HG03439 (cell line): ENCODE data around the gene TMEM235.
"Not testable (repeated sequence)": the region's sequence is repeated elsewhere in the genome, so short reads cannot be mapped to it uniquely, and the experiment has no call there.

ENCODE experiments used
- ATAC-seq: cut with Tn5 transposase; IDR thresholded peaks from one replicate; pipeline ENCODE4 v1.9.1; 2021; ENCODE audit warnings: mild to moderate bottlenecking, moderate library complexity; ENCODE audit not compliant: unreplicated experiment

Gene TMEM235

GRCh38 chr17:78214706-78215061 is 16.7 kb upstream of the TMEM235 start:
- ATAC-seq: no peak

DNA sequence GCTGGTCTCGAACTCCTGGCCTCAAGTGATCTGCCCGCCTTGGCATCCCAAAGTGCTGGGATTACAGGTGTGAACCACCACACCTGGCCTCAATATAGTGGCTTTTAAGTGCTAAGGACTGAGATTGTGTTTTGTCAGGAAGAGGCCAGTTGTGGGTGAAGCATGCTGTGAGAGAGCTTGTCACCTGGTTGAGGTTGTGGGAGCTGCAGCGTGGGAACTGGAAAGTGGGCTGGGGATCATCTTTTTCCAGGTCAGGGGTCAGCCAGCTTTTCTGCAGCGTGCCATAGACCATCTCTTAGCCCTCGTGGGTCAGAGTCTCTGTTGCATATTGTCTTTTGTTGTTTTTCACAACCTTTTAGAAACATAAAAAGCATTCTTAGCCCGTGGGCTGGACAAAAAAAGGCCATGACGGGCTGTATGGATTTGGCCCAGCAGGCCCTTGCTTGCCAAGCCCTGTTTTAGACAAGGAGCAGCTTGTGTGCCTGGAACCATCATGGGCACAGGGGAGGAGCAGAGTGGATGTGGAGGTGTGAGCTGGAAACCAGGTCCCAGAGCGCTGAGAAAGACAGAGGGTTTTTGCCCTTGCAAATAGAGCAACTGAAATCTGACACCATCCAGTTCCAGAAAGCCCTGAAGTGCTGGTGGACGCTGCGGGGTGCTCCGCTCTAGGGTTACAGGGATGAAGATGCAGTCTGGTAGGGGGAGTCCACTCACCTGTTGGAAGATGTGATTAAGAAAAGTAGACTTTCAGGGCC is 11.9 kb upstream of the TMEM235 start:
- no peak for ATAC-seq

DNA sequence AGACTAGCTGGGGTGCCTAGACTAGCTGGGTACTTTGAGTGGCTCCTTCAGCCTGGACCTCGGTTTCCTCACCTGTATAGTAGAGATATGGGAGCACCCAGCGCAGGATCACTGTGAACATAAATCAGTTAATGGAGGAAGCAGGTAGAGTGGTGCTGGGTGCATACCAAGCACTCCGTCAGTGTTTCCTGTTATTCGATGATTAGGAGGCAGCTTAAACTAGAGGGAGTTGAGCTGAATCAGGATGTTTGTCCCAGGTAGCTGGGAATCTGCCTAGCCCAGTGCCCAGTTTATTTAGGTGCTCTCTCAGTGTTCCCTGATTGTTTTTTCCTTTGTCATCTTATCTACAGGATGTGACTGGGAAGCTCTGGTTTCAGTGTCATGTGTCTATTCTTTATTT is 8.4 kb upstream of the TMEM235 start:
- no peak for ATAC-seq

- ATAC-seq: no peak
Measured at GRCh38 chr17:78223765-78224164, 7.7 kb upstream of the TMEM235 start.

- ATAC-seq: no peak
Measured at GRCh38 chr17:78224231-78225087, 7.0 kb upstream of the TMEM235 start.

DNA sequence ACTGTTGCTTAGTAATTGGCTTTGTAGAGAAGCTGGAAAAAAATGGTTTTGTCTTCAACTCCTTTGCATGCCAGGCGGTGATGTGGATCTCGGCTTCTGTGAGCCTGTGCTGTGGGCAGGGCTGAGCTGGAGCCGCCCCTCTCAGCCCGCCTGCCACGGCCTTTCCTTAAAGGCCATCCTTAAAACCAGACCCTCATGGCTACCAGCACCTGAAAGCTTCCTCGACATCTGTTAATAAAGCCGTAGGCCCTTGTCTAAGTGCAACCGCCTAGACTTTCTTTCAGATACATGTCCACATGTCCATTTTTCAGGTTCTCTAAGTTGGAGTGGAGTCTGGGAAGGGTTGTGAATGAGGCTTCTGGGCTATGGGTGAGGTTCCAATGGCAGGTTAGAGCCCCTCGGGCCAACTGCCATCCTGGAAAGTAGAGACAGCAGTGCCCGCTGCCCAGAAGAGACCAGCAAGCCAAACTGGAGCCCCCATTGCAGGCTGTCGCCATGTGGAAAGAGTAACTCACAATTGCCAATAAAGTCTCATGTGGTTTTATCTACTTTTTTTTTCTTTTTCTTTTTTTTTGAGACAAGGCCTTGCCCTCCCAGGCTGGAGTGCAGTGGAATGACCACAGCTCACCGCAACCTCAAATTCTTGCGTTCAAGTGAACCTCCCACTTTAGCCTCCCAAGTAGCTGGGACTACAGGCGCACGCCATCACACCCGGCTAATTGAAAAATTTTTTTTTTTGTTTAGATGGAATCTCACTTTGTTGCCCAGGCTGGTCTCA is 6.2 kb upstream of the TMEM235 start:
- no peak for ATAC-seq

DNA sequence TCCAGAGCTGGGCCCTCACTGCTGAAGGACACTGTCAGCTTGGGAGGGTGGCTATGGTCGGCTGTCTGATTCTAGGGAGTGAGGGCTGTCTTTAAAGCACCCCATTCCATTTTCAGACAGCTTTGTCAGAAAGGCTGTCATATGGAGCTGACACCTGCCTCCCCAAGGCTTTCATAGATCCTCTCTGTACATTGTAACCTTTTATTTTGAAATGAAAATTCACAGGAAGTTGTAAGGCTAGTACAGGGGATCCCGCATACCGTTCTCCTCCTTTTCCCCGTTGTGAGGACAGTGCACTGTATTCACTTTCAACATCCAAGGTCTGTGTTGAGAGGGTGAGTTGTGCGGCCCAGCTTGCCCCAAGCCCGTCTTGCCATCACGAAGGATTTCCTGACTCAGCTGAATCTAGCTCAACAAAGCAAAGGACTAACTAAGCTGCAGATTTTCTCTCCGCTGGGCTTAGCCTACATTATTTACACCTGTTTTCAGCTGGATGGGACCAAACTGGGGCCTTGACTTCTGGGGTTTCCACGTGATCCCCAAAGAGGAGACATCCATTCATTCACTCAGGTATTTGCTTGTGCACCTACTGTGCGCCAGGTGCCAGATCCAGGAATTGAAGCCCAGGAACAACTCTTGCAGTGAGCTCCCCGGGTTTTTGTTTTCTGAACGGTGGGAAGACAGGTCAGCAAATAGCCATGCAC is 5.2 kb upstream of the TMEM235 start:
- no peak for ATAC-seq

GRCh38 chr17:78226759-78227454 is 4.5 kb upstream of the TMEM235 start:
- ATAC-seq: no peak

GRCh38 chr17:78227455-78227916 is 3.9 kb upstream of the TMEM235 start:
- no peak for ATAC-seq

- ATAC-seq: no peak
Measured at GRCh38 chr17:78228176-78228575, 3.3 kb upstream of the TMEM235 start.

GRCh38 chr17:78230252-78230962 is 1.0 kb upstream of the TMEM235 start:
- no peak for ATAC-seq

GRCh38 chr17:78231991-78232858 is 794 bp downstream of the TMEM235 start:
- no peak for ATAC-seq

DNA sequence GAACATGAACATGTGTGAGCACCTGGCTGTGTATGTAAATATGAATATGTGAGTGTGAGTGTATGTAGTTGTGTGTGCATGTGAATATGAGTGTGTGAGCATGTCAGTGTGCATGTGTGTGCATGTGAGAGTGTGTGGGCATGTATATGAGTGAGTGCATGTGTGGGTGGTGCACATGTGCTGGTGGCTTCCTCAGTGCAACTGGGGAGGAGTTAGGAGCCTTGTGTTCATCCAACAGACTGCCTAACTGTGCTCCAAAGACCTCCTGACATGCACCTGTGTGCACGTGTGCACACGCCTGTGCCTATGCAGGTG is 1.4 kb downstream of the TMEM235 start:
- ATAC-seq: no peak

DNA sequence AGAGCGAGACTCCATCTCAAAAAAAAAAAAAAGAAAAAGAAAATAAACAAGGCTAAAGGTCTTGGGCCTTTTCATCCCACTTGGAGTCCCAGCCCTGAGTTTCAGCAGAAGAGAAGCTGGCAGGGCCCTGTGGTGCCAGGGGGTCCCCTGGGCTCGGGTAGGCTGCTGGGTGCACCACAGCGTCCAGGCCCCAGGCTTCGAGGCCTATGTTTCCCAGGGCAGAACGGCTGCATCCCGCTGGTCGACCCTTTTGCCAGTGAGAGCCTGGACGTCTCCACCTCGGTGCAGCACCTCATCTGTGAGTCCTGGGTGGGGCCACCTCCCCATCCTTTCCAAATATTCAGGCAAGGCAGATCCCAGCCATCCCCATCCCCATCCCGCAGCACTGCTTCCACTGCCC is 2.2 kb downstream of the TMEM235 start:
- ATAC-seq: no peak

- no peak for ATAC-seq
Measured at GRCh38 chr17:78234261-78234865, 2.9 kb downstream of the TMEM235 start.

DNA sequence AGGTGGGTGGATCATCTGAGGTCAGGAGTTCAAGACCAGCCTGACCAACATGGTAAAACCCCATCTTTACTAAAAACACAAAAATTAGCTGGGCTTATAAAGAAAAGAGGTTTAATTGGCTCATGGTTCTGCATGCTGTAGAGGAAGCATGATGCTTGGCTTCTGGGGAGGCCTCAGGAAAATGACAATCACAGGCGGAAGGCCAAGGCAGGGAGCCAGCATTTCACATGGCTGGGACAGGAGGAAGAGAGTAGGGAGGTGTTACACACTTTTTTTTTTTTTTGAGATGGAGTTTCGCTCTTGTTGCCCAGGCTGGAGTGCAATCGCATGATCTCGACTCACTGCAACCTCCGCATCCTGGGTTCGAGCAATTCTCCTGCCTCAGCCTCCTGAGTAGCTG is 3.6 kb downstream of the TMEM235 start:
- ATAC-seq: not testable (repeated sequence)

- no peak for ATAC-seq
Measured at GRCh38 chr17:78235885-78236284, 4.5 kb downstream of the TMEM235 start.

- ATAC-seq: no peak
Measured at GRCh38 chr17:78236362-78237127, 5.1 kb downstream of the TMEM235 start.
